ENCODE data around the gene ANO10. TPM values are rescaled to one million over a fixed set of nuclear protein-coding genes. Genes with fewer than 3 reads are reported as not detected.
"Not testable (repeated sequence)": the region's sequence is repeated elsewhere in the genome, so short reads cannot be mapped to it uniquely, and the experiment has no call there.

Gene ANO10
- polyA plus RNA-seq, 2 donors = 17.7 to 19.8 TPM

DNA sequence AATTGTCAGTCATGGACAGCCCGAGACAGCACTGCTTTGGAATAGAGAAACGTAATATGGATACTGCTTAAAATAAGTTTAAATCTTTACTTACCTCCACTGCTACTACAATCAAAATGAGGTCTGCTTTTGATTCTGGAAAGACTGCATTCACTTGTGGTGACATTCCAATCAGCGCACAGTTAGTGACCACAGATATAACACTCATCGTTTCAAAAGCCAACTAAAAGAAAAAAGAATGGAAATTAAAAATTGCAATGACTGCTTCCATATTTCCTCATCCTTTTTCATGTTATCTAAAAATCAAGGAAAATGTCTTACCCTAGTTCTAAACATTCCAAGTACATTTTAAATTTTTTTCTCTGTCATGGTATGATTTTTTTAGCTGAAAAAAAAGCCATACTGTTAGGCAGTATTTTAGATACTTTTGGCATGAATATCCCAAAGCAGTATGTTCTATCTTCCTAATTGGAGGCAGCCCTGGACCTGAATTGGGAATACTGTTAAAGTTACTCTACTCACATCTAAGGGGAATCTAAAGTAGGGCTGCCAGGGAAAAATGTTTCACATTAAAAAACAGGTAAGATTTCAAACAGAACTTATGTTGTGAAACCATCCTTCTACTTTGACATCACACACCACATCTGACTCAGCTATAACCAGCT is 72.1 kb downstream of the ANO10 start:
- H3K4me1 ChIP-seq (ENCODE audit: control insufficient read depth in 2 of 2, insufficient read depth in 2 of 2, low read length in 1 of 2) = no peaks in the 10 kb centered on the region
- H3K4me3 ChIP-seq (ENCODE audit: low read depth in 1 of 2, low read length in 2 of 2) = no peak overlapping the region
- H3K27ac ChIP-seq (ENCODE audit: low read depth in 2 of 2, low read length in 1 of 2) = no peak overlapping the region
- peaks cover 0 to 2% of the 10 kb centered on the region in 2 donors for H3K36me3 ChIP-seq (ENCODE audit: control insufficient read depth in 2 of 2, insufficient read depth in 2 of 2, low read length in 1 of 2)
- H3K9me3 ChIP-seq (ENCODE audit: control insufficient read depth in 2 of 2, insufficient read depth in 1 of 2, low read depth in 1 of 2, low read length in 1 of 2) = no peaks in the 10 kb centered on the region
- no peaks in the 10 kb centered on the region for H3K27me3 ChIP-seq (ENCODE audit: control insufficient read depth in 1 of 2, insufficient read depth in 2 of 2, low read length in 2 of 2)
- 94 to 95% methylated on average over 4 of the region's 4 CpGs for WGBS, 2 donors

DNA sequence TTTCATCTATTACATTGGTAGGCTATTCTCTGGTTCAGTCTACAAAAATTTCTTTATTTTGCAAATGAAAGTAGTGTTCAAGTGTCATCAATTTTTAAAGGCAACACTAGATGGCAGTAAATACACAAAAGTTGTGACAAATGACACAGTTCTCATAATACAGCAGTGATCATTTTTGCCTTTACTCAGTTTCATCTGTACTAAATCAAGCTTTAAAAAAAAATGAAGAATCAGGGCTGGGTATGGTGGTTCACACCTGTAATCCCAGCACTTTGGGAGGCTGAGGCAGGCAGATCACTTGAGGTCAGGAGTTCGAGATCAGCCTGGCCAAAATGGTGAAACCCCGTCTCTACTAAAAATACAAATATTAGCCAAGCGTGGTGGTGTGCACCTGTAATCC is 77.5 kb downstream of the ANO10 start:
- H3K27ac ChIP-seq (ENCODE audit: low read depth in 2 of 2, low read length in 1 of 2); H3K4me1 ChIP-seq (ENCODE audit: control insufficient read depth in 2 of 2, insufficient read depth in 2 of 2, low read length in 1 of 2); H3K36me3 ChIP-seq (ENCODE audit: control insufficient read depth in 2 of 2, insufficient read depth in 2 of 2, low read length in 1 of 2); H3K4me3 ChIP-seq (ENCODE audit: low read depth in 1 of 2, low read length in 2 of 2); H3K9me3 ChIP-seq (ENCODE audit: control insufficient read depth in 2 of 2, insufficient read depth in 1 of 2, low read depth in 1 of 2, low read length in 1 of 2); H3K27me3 ChIP-seq (ENCODE audit: control insufficient read depth in 1 of 2, insufficient read depth in 2 of 2, low read length in 2 of 2): not testable (repeated sequence)
- WGBS, 2 donors = 94 to 98% methylated on average over 3 of the region's 3 CpGs

DNA sequence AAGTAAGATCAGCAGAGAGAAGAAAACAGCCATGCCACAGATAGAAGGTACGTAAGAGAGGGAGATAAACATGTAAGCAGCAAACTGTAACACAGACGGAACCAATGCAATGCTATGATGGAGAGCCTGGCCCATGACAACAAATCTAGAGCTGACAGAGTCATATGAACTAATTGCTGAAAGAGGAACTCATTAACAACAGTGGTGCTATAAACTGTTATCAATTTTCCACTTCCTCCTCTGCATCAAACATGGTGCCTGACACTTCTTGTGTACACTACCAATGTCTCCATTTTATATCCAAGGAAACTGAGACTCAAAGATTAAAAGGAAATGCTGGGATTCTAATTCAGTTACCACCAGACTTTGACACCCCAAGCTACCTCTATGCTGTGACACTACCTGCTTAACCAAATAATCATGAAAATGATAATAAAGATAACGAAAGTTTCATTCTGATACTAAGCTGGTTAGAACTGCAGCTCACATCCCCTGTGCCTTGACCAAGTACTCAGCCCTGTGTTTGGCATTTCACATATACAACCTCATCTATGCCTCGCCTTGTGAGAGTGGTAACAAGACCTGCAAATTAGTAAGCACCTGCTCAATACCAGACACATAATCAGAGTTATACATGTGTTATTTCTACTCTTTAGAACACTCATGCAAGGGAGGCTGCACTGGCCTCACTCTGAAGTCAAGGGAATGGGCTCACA is 79.3 kb downstream of the ANO10 start:
- Histone ChIP-seq H3K4me3 (ENCODE audit: low read depth in 1 of 2, low read length in 2 of 2) (no peak overlapping the region), H3K27ac (ENCODE audit: low read depth in 2 of 2, low read length in 1 of 2) (no peak overlapping the region), H3K9me3 (ENCODE audit: control insufficient read depth in 2 of 2, insufficient read depth in 1 of 2, low read depth in 1 of 2, low read length in 1 of 2) (no peaks in the 10 kb centered on the region), H3K4me1 (ENCODE audit: control insufficient read depth in 2 of 2, insufficient read depth in 2 of 2, low read length in 1 of 2) (no peaks in the 10 kb centered on the region), H3K27me3 (ENCODE audit: control insufficient read depth in 1 of 2, insufficient read depth in 2 of 2, low read length in 2 of 2) (no peaks in the 10 kb centered on the region), H3K36me3 (ENCODE audit: control insufficient read depth in 2 of 2, insufficient read depth in 2 of 2, low read length in 1 of 2) (no peaks in the 10 kb centered on the region)
- WGBS, 2 donors = 89 to 90% methylated on average over 4 of the region's 4 CpGs

DNA sequence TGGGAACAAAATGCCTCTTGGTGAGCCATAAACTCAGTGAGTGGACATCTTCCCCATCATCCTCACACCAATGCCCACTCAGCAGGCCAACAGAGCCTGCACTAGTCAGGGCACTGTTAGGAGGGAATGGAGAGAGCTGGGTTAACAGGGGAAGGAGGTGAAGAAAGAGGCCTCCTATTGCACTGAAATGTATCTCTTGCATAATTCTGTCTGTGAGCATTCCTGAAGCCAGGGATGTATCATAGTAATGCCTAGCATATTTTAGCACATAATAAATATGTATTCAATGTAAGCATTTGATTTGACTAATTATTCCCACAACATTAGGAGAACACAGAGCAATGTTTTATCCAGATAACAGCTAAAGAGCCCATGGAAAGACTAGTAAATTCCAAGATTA is 81.2 kb downstream of the ANO10 start:
- Histone ChIP-seq H3K36me3 (ENCODE audit: control insufficient read depth in 2 of 2, insufficient read depth in 2 of 2, low read length in 1 of 2) (no peaks in the 10 kb centered on the region), H3K27me3 (ENCODE audit: control insufficient read depth in 1 of 2, insufficient read depth in 2 of 2, low read length in 2 of 2) (no peaks in the 10 kb centered on the region), H3K9me3 (ENCODE audit: control insufficient read depth in 2 of 2, insufficient read depth in 1 of 2, low read depth in 1 of 2, low read length in 1 of 2) (no peaks in the 10 kb centered on the region), H3K4me1 (ENCODE audit: control insufficient read depth in 2 of 2, insufficient read depth in 2 of 2, low read length in 1 of 2) (no peaks in the 10 kb centered on the region), H3K4me3 (ENCODE audit: low read depth in 1 of 2, low read length in 2 of 2) (no peak overlapping the region), H3K27ac (ENCODE audit: low read depth in 2 of 2, low read length in 1 of 2) (no peak overlapping the region)

DNA sequence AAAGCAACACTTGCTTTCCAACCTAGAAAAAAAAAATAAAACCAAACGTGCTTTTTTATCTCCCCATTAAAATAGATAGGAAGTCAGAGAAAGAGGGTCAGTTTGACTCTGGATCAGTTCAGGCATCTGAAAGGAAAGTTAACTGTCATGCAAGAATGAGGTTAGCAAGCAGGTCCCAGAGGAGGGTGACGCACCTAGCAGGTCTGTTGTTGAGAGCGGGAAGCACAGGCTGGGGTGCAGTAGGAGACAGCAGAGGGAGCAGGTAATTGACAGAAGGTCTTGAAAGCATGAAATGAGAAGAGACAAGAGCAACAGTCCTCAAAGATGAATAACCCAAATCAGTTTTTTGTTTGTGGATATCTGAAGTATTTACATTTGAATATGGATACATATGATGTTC is 82.5 kb downstream of the ANO10 start:
- Histone ChIP-seq H3K4me3 (ENCODE audit: low read depth in 1 of 2, low read length in 2 of 2) (no peak overlapping the region), H3K27me3 (ENCODE audit: control insufficient read depth in 1 of 2, insufficient read depth in 2 of 2, low read length in 2 of 2) (no peaks in the 10 kb centered on the region), H3K27ac (ENCODE audit: low read depth in 2 of 2, low read length in 1 of 2) (no peak overlapping the region), H3K36me3 (ENCODE audit: control insufficient read depth in 2 of 2, insufficient read depth in 2 of 2, low read length in 1 of 2) (no peaks in the 10 kb centered on the region), H3K9me3 (ENCODE audit: control insufficient read depth in 2 of 2, insufficient read depth in 1 of 2, low read depth in 1 of 2, low read length in 1 of 2) (no peaks in the 10 kb centered on the region), H3K4me1 (ENCODE audit: control insufficient read depth in 2 of 2, insufficient read depth in 2 of 2, low read length in 1 of 2) (peaks cover 0 to 2% of the 10 kb centered on the region in 2 donors)
- 62 to 67% methylated on average over 3 of the region's 3 CpGs for WGBS, 2 donors

DNA sequence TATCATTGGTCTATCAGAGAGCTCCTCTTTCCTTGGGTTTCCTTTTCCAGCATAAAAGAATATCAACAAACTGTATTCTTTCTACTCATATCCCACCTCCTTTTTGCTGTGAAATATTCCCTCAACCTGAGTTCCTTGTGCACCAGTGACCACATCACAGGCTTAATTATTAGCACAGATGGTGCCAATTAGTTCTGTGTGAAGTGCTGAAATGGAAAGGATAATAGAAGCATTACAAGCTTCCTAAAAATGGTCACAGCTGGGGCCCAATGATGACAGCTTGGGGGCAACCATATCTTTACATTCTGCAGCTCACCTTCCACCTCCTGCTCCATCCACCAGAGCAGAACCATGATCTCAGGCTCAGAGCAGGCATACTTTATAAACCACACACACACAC is 84.6 kb downstream of the ANO10 start:
- no peaks in the 10 kb centered on the region for H3K36me3 ChIP-seq (ENCODE audit: control insufficient read depth in 2 of 2, insufficient read depth in 2 of 2, low read length in 1 of 2)

DNA sequence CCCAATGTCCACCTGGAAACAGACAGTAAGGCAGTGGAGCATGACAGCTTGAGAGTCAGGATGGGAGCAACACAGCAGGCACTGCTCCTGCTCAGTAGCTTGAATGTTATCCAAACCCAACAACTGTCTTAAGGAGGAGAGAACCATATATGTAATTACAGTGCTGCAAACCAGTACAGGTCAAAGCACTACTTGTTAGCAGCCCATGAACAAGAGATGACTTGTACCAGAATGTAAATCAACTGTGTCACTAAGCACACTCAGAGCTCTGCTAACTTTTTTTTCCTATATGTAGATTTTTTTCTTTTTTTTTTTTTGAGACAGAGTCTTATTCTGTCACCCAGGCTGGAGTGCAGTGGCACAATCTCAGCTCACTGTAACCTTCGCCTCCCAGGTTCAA is 87.1 kb downstream of the ANO10 start:
- Histone ChIP-seq H3K36me3 (ENCODE audit: control insufficient read depth in 2 of 2, insufficient read depth in 2 of 2, low read length in 1 of 2) (no peaks in the 10 kb centered on the region), H3K27ac (ENCODE audit: low read depth in 2 of 2, low read length in 1 of 2) (no peak overlapping the region), H3K4me3 (ENCODE audit: low read depth in 1 of 2, low read length in 2 of 2) (no peak overlapping the region), H3K27me3 (ENCODE audit: control insufficient read depth in 1 of 2, insufficient read depth in 2 of 2, low read length in 2 of 2) (no peaks in the 10 kb centered on the region), H3K4me1 (ENCODE audit: control insufficient read depth in 2 of 2, insufficient read depth in 2 of 2, low read length in 1 of 2) (peaks cover 0 to 4% of the 10 kb centered on the region in 2 donors), H3K9me3 (ENCODE audit: control insufficient read depth in 2 of 2, insufficient read depth in 1 of 2, low read depth in 1 of 2, low read length in 1 of 2) (no peaks in the 10 kb centered on the region)
- WGBS, 2 donors = 95 to 96% methylated on average over 1 of the region's 1 CpG

More for the DNA sequence above, 84.6 kb downstream of the ANO10 start:
- no peak overlapping the region for H3K4me3 ChIP-seq (ENCODE audit: low read depth in 1 of 2, low read length in 2 of 2)
- no peaks in the 10 kb centered on the region for H3K9me3 ChIP-seq (ENCODE audit: control insufficient read depth in 2 of 2, insufficient read depth in 1 of 2, low read depth in 1 of 2, low read length in 1 of 2)
- H3K27me3 ChIP-seq (ENCODE audit: control insufficient read depth in 1 of 2, insufficient read depth in 2 of 2, low read length in 2 of 2) = no peaks in the 10 kb centered on the region
- no peak overlapping the region for H3K27ac ChIP-seq (ENCODE audit: low read depth in 2 of 2, low read length in 1 of 2)
- peaks cover 0 to 4% of the 10 kb centered on the region in 2 donors for H3K4me1 ChIP-seq (ENCODE audit: control insufficient read depth in 2 of 2, insufficient read depth in 2 of 2, low read length in 1 of 2)

DNA sequence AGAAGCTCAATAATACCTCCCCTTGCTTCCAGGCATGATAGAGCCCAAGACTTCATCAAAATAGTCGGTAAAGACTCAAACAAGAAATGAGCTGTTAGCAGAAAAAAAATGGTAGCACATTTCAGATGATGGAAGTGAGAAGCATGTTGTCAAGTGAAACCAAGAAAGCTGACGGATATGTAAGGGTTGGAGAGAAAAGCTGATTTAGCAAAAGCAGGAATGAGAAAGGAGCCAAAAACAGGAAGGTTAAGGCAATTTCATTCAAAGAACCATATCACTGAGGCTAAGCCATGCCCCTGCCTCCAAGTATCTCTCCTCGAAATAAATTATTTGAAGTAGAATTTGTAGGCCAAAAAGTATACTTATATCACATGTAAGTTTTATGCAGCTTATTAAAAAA is 88.8 kb downstream of the ANO10 start:
- Histone ChIP-seq H3K9me3 (ENCODE audit: control insufficient read depth in 2 of 2, insufficient read depth in 1 of 2, low read depth in 1 of 2, low read length in 1 of 2) (no peaks in the 10 kb centered on the region), H3K27ac (ENCODE audit: low read depth in 2 of 2, low read length in 1 of 2) (no peak overlapping the region), H3K4me3 (ENCODE audit: low read depth in 1 of 2, low read length in 2 of 2) (no peak overlapping the region), H3K4me1 (ENCODE audit: control insufficient read depth in 2 of 2, insufficient read depth in 2 of 2, low read length in 1 of 2) (peaks cover 0 to 4% of the 10 kb centered on the region in 2 donors), H3K27me3 (ENCODE audit: control insufficient read depth in 1 of 2, insufficient read depth in 2 of 2, low read length in 2 of 2) (no peaks in the 10 kb centered on the region), H3K36me3 (ENCODE audit: control insufficient read depth in 2 of 2, insufficient read depth in 2 of 2, low read length in 1 of 2) (no peaks in the 10 kb centered on the region)
- 92 to 93% methylated on average over 3 of the region's 3 CpGs for WGBS, 2 donors

DNA sequence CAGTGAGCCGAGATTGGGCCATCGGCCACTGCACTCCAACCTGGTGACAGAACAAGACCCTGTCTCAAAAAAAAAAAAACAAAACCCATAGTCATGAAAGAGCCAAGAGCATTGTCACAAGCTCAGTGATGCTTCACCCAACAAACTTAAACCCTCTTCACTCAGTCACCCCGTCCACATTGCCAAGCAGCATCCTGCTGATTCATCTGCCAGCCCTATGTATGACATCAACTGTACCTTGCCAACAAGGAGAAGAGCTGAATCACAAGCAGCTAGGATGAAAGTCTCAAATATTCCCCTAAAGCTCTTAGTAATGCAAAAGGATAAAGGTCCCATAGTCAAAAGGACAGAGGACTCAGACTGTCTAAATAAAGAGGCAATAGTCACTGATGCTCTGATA is 90.0 kb downstream of the ANO10 start:
- Histone ChIP-seq H3K4me3 (ENCODE audit: low read depth in 1 of 2, low read length in 2 of 2) (no peak overlapping the region), H3K27me3 (ENCODE audit: control insufficient read depth in 1 of 2, insufficient read depth in 2 of 2, low read length in 2 of 2) (no peaks in the 10 kb centered on the region), H3K4me1 (ENCODE audit: control insufficient read depth in 2 of 2, insufficient read depth in 2 of 2, low read length in 1 of 2) (peaks cover 0 to 4% of the 10 kb centered on the region in 2 donors), H3K9me3 (ENCODE audit: control insufficient read depth in 2 of 2, insufficient read depth in 1 of 2, low read depth in 1 of 2, low read length in 1 of 2) (no peaks in the 10 kb centered on the region), H3K36me3 (ENCODE audit: control insufficient read depth in 2 of 2, insufficient read depth in 2 of 2, low read length in 1 of 2) (no peaks in the 10 kb centered on the region), H3K27ac (ENCODE audit: low read depth in 2 of 2, low read length in 1 of 2) (no peak overlapping the region)
- 86 to 95% methylated on average over 3 of the region's 3 CpGs for WGBS, 2 donors

DNA sequence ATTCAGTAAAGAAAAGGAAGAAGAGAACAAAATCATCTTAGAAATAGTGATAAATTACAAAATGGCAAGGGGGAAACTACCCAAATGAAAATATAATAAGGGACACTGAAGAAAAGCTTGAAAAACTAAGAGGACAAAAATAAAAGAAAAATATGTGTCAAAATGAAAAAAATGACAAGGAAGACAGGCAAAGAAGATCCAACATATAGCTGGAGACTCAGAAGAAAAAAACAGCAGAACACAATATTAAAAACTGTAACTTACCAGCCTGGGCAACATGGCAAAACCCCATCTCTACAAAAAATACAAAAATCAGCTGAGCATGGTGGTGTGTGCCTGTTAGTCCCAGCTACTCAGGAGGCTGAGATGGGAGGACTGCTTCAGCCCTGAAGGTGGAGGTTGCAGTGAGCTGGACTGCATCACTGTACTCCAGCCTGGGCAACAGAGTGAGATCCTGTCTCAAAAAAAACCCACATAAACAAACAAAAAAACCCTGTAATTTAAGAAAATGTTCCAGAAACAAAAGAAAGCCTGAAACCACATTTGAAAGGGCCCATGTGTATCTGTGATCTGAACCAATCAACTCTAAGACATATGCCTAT is 93.2 kb downstream of the ANO10 start:
- Histone ChIP-seq H3K4me3 (ENCODE audit: low read depth in 1 of 2, low read length in 2 of 2) (no peak overlapping the region), H3K9me3 (ENCODE audit: control insufficient read depth in 2 of 2, insufficient read depth in 1 of 2, low read depth in 1 of 2, low read length in 1 of 2) (no peaks in the 10 kb centered on the region), H3K36me3 (ENCODE audit: control insufficient read depth in 2 of 2, insufficient read depth in 2 of 2, low read length in 1 of 2) (no peaks in the 10 kb centered on the region), H3K27me3 (ENCODE audit: control insufficient read depth in 1 of 2, insufficient read depth in 2 of 2, low read length in 2 of 2) (no peaks in the 10 kb centered on the region), H3K4me1 (ENCODE audit: control insufficient read depth in 2 of 2, insufficient read depth in 2 of 2, low read length in 1 of 2) (no peaks in the 10 kb centered on the region), H3K27ac (ENCODE audit: low read depth in 2 of 2, low read length in 1 of 2) (no peak overlapping the region)

Measured in esophagus (tissue), 2 donors.